GM18507 (cell line): ENCODE measurements around the gene XKR3.
"Not testable (repeated sequence)": the region's sequence is repeated elsewhere in the genome, so short reads cannot be mapped to it uniquely, and the experiment has no call there.

ENCODE experiments used
- DNase-seq: peaks from one replicate; pipeline ENCODE4 v3.0.0; 2011; ENCODE audit warnings: low read depth; ENCODE audit not compliant: insufficient read length; ENCODE audit errors: extremely low spot score
- FAIRE-seq: peaks from 2 replicates; lab custom pipeline; 2011; peaks lifted over from hg19 to GRCh38; lab: Jason Lieb, UNC

Gene XKR3

DNA sequence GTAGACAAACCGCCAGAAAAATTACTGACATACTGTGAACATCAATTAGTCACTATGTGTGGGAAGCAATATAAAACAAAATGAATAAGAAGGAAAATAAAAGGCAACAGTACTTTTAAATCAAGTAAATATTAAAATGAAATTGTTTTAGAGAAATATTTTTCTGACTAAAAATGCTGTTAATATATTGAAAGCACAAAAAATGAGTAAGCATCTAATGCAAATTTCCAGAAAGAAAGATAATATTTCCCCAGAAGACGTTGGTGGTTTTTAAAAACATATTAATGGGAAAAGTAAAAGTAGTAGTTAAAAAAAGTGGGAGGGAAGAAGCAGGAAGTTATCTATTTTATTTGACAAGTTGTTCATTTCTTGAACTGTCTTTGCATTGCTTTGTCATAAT, 16.5 kb downstream of the XKR3 start:
- no peak for DNase-seq
- no peak for FAIRE-seq

- DNase-seq (no peak), FAIRE-seq (no peak)
These were observed 18.1 kb downstream of the XKR3 start for GRCh38 chr22:16807109-16807508.

DNA sequence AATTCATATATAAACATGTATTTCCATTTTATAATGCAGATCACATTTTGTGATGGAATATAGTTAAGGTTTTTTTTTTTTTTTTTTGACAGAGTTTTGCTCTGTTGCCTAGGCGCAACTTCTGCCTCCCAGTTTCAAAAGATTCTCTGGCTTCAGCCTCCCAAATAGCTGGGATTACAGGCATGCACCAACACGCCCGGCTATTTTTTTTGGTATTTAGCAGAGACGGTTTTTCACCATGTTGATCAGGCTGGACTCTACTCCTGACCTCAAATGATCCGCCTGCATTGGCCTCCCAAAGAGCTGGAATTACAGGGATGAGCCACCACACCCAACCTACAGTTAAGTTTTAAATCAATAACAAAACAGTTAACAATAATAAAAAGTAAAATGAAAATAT, 18.8 kb downstream of the XKR3 start:
- FAIRE-seq = no peak
- no peak for DNase-seq

- FAIRE-seq (no peak), DNase-seq (no peak)
These were observed 20.3 kb downstream of the XKR3 start for GRCh38 chr22:16804882-16805281.

GRCh38 chr22:16803255-16803917, 21.8 kb downstream of the XKR3 start:
- FAIRE-seq = no peak
- no peak for DNase-seq

DNA sequence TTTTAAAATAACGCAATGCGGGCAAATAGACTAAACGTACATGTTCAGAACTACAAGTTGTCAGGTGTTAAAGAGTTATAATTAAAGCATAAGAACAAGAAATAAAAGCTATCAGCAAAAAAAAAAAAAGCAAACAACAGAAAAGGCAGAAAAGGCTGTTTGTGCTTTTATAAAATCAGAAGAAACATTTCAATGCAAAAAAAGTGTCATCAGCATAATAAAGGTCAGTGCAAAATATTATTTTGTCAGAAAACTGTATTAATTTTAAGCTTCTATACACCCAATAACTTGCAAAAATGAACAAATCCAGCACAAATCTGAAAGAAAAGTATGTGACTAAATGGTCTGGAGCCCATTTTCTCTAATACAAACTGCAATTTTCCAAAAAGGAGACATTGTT, 23.6 kb downstream of the XKR3 start:
- no peak for FAIRE-seq
- no peak for DNase-seq

DNA sequence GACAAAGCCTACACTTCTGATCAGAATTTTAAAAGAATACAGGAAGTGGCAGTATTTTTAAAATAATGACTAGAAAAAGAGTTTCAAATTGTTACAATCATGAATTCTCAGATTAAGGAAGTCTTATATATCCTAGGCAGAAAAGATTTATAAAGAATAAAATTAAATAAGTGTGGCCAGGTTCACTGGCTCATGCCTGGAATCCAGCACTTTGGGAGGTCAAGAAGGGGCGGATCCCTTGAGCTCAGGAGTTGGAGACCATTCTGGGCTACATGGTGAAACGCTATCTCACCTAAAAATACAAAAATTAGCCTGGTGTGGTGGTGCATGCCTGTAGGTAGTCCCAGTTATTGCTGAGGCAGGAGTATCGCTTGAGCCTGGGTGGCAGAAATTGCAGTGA, 24.1 kb downstream of the XKR3 start:
- DNase-seq = no peak
- no peak for FAIRE-seq

GRCh38 chr22:16800358-16800757, 24.9 kb downstream of the XKR3 start:
- DNase-seq (no peak), FAIRE-seq (no peak)

DNA sequence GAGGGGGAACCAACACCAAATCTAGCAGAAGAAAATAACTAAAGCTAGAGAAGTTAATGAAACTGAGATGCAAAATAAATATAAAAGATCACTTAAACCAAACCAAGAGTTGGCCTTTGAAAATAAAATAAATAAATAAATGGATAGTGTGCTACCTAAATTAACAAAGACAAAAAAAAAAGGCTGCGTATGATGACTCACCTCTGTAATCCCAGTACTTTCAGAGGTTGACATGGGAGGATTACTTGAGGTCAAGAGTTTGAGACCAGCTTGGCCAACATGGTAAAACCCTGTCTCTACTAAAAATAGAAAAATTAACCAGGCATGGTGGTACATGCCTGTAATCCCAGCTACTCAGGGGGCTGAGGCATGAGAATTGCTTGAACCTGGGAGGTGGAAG, 29.7 kb downstream of the XKR3 start:
- FAIRE-seq, DNase-seq: not testable (repeated sequence)

- DNase-seq (no peak), FAIRE-seq (no peak)
These were observed 31.4 kb downstream of the XKR3 start for GRCh38 chr22:16793831-16794230.

- FAIRE-seq = no peak
- no peak for DNase-seq
These were observed 35.2 kb downstream of the XKR3 start for GRCh38 chr22:16789860-16790493.

GRCh38 chr22:16783930-16784354, 41.3 kb downstream of the XKR3 start:
- no peak for FAIRE-seq
- no peak for DNase-seq

- DNase-seq (no peak), FAIRE-seq (no peak)
These were observed 41.8 kb downstream of the XKR3 start for GRCh38 chr22:16783453-16783852.

GRCh38 chr22:16781764-16782329, 43.4 kb downstream of the XKR3 start:
- FAIRE-seq (no peak), DNase-seq (no peak)

DNA sequence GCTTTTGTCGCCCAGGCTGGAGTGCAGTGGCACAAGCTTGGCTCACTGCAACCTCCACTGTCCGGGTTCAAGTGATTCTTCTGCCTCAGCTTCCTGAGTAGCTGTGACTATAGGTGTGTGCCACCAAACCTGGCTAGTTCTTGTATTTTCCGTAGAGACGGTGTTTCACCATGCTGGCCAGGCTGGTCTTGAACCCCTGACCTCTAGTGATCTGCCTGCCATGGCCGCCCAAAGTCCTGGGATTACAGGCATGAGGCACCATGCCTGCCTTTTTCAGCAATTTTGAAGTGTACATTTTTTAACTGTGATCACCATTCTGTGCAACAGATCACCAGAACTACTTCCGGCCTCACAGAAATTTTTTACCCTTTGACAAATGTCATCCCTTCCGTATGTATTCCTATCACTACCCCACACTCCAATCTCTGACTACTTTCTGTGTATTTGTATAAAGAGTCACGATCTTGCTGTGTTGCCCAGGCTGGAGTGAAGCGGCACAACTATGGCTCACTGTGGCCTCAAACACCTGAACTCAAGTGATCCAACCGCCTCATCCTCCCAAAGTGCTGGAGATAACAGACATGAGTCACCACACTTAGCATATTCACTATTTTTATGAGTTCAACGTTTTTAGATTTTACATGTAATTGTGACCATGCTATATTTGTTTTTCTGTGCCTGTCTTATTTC, 44.0 kb downstream of the XKR3 start:
- FAIRE-seq = no peak
- no peak for DNase-seq

DNA sequence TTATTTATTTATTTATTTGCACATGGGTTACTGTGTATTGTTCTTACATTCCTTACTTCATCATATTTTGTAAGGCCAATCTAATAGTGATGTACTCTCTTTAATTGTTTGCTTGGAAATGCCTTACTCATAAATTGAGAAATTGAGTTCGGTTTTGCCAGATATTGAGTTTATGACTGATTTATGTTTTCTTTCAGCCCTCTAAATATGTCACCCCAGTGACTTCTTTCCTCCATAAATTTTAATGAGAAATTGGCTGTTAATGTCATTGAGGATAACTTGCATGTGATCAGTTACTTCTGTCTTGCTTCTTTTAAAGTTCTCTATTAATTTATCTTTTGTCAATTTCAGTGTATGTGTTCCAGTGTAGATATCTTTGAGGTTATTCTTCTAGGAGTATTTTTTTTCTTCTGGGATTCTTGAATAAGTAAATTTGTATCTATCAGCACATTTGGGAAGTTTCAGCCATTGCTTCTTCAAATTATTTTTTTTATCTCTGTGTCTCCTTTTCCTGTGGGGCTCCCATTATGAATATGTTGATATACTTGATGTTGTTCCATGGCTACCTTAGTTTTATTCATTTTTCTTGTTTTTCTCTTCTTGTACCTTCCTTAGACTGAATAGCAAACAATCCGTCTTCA, 47.8 kb downstream of the XKR3 start:
- DNase-seq (no peak), FAIRE-seq (no peak)

- FAIRE-seq = no peak
- DNase-seq = no peak
These were observed 49.1 kb downstream of the XKR3 start for GRCh38 chr22:16776080-16776479.

- DNase-seq = no peak
- no peak for FAIRE-seq
These were observed 50.2 kb downstream of the XKR3 start for GRCh38 chr22:16774911-16775500.

GRCh38 chr22:16771569-16771968, 53.6 kb downstream of the XKR3 start:
- DNase-seq, FAIRE-seq: not testable (repeated sequence)

DNA sequence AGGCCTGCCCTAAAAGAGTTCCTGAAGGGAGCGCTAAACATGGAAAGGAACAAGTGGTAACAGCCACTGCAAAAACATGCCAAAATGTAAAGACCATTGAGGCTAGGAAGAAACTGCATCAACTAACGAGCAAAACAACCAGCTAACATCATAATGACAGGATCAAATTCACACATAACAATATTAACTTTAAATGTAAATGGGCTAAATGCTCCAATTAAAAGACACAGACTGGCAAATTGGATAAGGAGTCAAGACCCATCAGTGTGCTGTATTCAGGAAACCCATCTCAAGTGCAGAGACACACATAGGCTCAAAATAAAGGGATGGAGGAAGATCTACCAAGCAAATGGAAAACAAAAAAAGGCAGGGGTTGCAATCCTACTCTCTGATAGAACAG, 57.3 kb downstream of the XKR3 start:
- not testable (repeated sequence) for DNase-seq, FAIRE-seq
